ENCODE measurements around the gene RNASEH1.
"Not testable (repeated sequence)": the region's sequence is repeated elsewhere in the genome, so short reads cannot be mapped to it uniquely, and the experiment has no call there.

RNASEH1 gene

GRCh38 chr2:3496708-3497080 lies 61.4 kb downstream of the RNASEH1 start:
- ATAC-seq, H3K4me1 Mint-ChIP-seq, H3K4me3 Mint-ChIP-seq, H3K27me3 Mint-ChIP-seq, DNase-seq, H3K27ac Mint-ChIP-seq, H3K9me3 Mint-ChIP-seq: not testable (repeated sequence)

All from stimulated activated naive CD8-positive, alpha-beta T cell treated with anti-CD3 and anti-CD28 coated beads, Interleukin-15, amount 100 ng/mL, for 72 hours (primary cell).